Chondrocyte (in vitro differentiated cells): ENCODE data around the gene GAS7. TPM values are rescaled to one million over a fixed set of nuclear protein-coding genes. Genes with fewer than 3 reads are reported as not detected.

Experiments used
- DNase-seq: peaks from one replicate; pipeline ENCODE4 v3.0.0; 2021; ENCODE audit warnings: mixed read lengths, low spot score
- H3K27ac Mint-ChIP-seq: one replicate; pipeline ENCODE4 v1.8.0; 2021; ENCODE audit warnings: mild to moderate bottlenecking, moderate library complexity, mixed read lengths; ENCODE audit not compliant: unreplicated experiment
- H3K27me3 Mint-ChIP-seq: 2 replicates; pipeline ENCODE4 v1.8.0; 2021; ENCODE audit warnings: low read depth, mixed read lengths
- H3K36me3 Mint-ChIP-seq: 2 replicates; pipeline ENCODE4 v1.8.0; 2021; ENCODE audit warnings: low read depth, mixed read lengths
- H3K4me1 Mint-ChIP-seq: 2 replicates; pipeline ENCODE4 v1.8.0; 2021; ENCODE audit warnings: low read depth, mild to moderate bottlenecking, mixed read lengths
- H3K4me3 Mint-ChIP-seq: one replicate; pipeline ENCODE4 v1.8.0; 2021; ENCODE audit warnings: mild to moderate bottlenecking, moderate library complexity, mixed read lengths; ENCODE audit not compliant: unreplicated experiment
- H3K9me3 Mint-ChIP-seq: 2 replicates; pipeline ENCODE4 v1.8.0; 2021; ENCODE audit warnings: low read depth, mixed read lengths
- total RNA-seq: library from RNA; stranded (reverse); gene quantifications from 3 replicates; pipeline ENCODE4 v1.2.1, GENCODE V29; 2021
- TF ChIP-seq, protein P1 (sequence below): fragments of 200-600 bp; sonication (generic); IDR thresholded peaks from 2 replicates; pipeline ENCODE4 v1.5.0; 2021; ENCODE audit warnings: antibody characterized with exemption, mild to moderate bottlenecking, moderate library complexity

Gene GAS7
- total RNA-seq, 1 donor from 2014 or later: 6.9 TPM

DNA sequence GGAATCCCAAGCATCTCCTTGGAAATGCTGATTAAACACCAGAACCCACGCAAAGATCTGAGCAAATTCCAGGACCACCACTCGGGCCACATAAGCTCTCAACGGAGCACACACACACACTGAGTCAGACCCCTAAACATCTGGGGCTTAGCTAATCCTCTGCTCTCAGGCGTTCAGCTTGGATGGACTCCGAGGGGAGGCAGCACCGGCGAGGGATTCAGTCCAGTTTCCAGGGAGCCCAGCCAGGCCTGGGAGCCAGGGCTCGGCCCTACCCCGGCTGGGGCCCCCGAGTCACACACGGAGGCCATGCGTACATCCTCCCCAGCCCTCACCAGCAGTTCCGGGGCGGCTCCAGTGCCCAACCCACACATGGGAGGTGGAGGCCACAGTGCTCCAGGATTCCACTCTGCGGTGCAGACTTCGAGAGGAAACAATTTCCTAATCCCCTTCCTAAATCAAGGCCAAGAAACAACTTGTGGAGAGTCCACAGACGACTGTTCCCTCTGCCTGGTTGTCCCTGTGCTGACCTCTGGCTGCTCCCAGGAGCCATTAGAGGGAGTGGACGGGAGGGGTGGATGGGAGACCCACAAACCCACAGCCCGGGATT is 70.5 kb downstream of the GAS7 start:
- no peaks in the 10 kb centered on the region for H3K36me3 Mint-ChIP-seq
- H3K4me3 Mint-ChIP-seq: no peak overlapping the region
- no peaks in the 10 kb centered on the region for H3K27me3 Mint-ChIP-seq

DNA sequence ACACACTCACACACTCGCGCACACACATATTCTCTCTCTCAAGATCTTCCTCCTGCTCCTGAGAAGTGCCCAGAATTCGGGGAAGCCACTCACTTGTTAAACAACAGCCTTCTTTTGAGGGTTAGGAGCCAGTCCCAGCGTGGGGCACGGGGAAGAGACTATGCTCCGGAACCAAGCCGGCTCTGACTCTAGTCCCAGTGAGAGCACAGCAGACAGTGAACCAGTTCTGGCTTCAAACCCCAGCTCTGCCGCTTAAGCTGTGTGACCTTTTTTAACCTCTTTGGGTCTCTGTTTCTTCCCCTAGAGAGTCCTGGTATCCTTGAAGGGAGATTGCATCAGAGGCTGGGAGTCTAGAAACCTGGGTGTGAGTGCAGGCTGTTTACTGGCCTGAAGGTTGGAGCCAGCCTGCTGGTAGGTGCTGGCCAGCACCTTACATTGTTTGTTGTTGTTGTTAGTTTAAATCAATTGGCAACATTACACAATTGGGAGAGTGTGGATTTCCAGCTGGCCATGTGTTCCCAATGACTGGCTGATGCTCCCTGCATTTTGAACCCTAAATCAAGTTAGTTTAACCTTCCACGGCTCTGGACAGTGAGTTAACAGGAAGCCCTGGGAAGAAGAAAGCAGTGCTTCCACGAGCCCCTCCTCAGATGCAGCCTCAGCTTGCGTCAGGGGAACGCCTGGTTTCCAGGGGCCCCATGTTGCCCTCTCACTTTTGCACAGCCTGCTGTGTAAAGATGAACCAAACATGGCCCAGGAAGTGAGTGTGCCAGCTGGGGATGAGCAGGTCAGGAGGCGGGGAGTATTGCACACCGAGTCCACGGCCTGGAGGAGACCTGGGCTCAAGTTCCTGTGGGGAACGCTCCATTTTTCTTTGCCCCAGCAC is 71.5 kb downstream of the GAS7 start:
- H3K36me3 Mint-ChIP-seq: no peaks in the 10 kb centered on the region
- H3K4me3 Mint-ChIP-seq: no peak overlapping the region
- H3K9me3 Mint-ChIP-seq: peaks cover 3% of the 10 kb centered on the region
- TF ChIP-seq, protein P1, sequence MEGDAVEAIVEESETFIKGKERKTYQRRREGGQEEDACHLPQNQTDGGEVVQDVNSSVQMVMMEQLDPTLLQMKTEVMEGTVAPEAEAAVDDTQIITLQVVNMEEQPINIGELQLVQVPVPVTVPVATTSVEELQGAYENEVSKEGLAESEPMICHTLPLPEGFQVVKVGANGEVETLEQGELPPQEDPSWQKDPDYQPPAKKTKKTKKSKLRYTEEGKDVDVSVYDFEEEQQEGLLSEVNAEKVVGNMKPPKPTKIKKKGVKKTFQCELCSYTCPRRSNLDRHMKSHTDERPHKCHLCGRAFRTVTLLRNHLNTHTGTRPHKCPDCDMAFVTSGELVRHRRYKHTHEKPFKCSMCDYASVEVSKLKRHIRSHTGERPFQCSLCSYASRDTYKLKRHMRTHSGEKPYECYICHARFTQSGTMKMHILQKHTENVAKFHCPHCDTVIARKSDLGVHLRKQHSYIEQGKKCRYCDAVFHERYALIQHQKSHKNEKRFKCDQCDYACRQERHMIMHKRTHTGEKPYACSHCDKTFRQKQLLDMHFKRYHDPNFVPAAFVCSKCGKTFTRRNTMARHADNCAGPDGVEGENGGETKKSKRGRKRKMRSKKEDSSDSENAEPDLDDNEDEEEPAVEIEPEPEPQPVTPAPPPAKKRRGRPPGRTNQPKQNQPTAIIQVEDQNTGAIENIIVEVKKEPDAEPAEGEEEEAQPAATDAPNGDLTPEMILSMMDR: no peak
- H3K27me3 Mint-ChIP-seq: no peaks in the 10 kb centered on the region
- DNase-seq: no peak
- peaks cover 32% of the 10 kb centered on the region for H3K4me1 Mint-ChIP-seq
- H3K27ac Mint-ChIP-seq: peak overlapping the region; percentile 77

More for the DNA sequence above, 70.5 kb downstream of the GAS7 start:
- Mint-ChIP-seq H3K9me3 (peaks cover 3% of the 10 kb centered on the region), H3K27ac (peak overlapping the region; percentile 77), H3K4me1 (peaks cover 32% of the 10 kb centered on the region)
- DNase-seq: no peak
- TF ChIP-seq, protein P1: no peak

DNA sequence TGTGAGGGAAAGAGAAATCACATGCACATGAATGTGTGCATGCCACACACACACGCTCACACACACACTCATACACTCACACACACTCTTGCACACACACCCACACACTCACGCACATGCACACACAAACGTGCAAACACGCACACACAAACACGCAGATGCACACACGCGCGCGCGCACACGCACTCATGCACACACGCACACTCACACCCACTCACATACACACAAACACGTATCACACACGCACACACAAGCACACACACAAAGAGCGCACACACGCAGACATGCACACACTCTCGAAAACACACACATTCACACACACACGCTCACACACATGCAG is 72.2 kb downstream of the GAS7 start:
- peaks cover 32% of the 10 kb centered on the region for H3K4me1 Mint-ChIP-seq
- peaks cover 3% of the 10 kb centered on the region for H3K9me3 Mint-ChIP-seq
- peak overlapping the region; percentile 17 for H3K27ac Mint-ChIP-seq
- no peak for DNase-seq
- H3K27me3 Mint-ChIP-seq: no peaks in the 10 kb centered on the region
- H3K4me3 Mint-ChIP-seq: no peak overlapping the region
- no peaks in the 10 kb centered on the region for H3K36me3 Mint-ChIP-seq
- TF ChIP-seq, protein P1: no peak

DNA sequence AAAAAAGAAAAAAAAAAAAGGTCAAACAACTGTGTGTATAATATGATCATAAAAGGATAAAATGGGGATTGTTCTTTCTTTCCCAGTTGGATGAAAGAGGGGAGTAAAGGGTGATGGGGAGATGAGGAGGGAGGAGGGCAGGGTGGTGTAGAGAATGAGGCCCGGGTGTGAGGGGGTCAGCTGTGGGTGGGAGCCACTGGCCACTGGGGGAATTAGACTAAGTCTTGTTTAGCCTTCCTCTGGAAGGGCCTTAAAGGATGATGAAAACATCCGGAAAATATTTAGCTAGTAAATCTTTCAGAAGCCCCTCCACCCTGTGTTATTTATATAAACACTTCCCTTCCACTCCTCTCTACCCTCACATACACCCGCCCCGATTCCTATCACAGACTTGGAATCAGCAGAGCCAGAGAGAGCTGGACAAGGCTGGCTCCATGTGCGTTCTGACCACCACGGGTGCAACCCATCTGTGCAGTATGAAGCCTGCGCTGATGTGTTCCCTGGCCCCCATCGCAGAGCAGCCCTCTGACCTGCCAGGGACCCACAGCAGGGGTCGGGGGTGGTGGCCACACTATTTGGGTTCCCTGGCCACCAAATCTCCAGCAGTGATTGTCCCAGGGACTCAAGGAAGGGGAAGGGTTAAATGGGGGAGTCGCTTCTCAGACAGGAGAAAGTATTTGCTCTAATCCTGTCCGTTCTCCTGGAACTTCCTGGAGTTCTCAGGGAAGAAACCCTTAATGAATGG is 72.7 kb downstream of the GAS7 start:
- Mint-ChIP-seq H3K4me3 (no peak overlapping the region), H3K27me3 (no peaks in the 10 kb centered on the region), H3K27ac (no peak overlapping the region)

More for the DNA sequence above, 72.7 kb downstream of the GAS7 start:
- no peaks in the 10 kb centered on the region for H3K36me3 Mint-ChIP-seq
- peaks cover 3% of the 10 kb centered on the region for H3K9me3 Mint-ChIP-seq
- peaks cover 32% of the 10 kb centered on the region for H3K4me1 Mint-ChIP-seq
- TF ChIP-seq, protein P1: no peak
- no peak for DNase-seq
